ENCODE results near the gene DCDC2C.

- TF ChIP-seq CTCF (conservative IDR thresholded peaks at IDR 0.05; ENCODE audit: low read depth, low read length) (no peak), BHLHE40 (IDR thresholded peaks at IDR 0.05; ENCODE audit: low read depth, low read length) (no peak), RAD21 (IDR thresholded peaks at IDR 0.05; ENCODE audit: low read length) (no peak), RCOR1 (IDR thresholded peaks at IDR 0.05; ENCODE audit: insufficient replicate concordance, low read length) (no peak), POLR2A (IDR thresholded peaks at IDR 0.05; ENCODE audit: low read depth, low read length) (no peak), USF2 (IDR thresholded peaks at IDR 0.05; ENCODE audit: low read depth, low read length) (no peak), MAFK (IDR thresholded peaks at IDR 0.05; ENCODE audit: low read depth, low read length) (no peak), NFE2L2 (IDR thresholded peaks at IDR 0.05; ENCODE audit: low read depth, low read length) (no peak), FOS (IDR thresholded peaks at IDR 0.05; ENCODE audit: low read depth, low read length) (no peak), MXI1 (IDR thresholded peaks at IDR 0.05; ENCODE audit: borderline replicate concordance, low read depth, low read length) (no peak), CEBPB (IDR thresholded peaks at IDR 0.05; ENCODE audit: low read depth, low read length) (no peak), MAZ (IDR thresholded peaks at IDR 0.05; ENCODE audit: borderline replicate concordance, low read depth, low read length) (no peak), CHD1 (IDR thresholded peaks at IDR 0.05; ENCODE audit: low read depth, low read length) (no peak)
- TF ChIP-seq, protein P1, sequence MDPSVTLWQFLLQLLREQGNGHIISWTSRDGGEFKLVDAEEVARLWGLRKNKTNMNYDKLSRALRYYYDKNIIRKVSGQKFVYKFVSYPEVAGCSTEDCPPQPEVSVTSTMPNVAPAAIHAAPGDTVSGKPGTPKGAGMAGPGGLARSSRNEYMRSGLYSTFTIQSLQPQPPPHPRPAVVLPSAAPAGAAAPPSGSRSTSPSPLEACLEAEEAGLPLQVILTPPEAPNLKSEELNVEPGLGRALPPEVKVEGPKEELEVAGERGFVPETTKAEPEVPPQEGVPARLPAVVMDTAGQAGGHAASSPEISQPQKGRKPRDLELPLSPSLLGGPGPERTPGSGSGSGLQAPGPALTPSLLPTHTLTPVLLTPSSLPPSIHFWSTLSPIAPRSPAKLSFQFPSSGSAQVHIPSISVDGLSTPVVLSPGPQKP (IDR thresholded peaks at IDR 0.05; ENCODE audit: borderline replicate concordance, low read depth, low read length) = no peak
Observed at GRCh38 chr2:3784731-3785130, 81.4 kb downstream of the DCDC2C start.
